HG03039 (cell line): Measurements from ENCODE around the gene FRMD1.

ENCODE experiments used
- ATAC-seq: cut with Tn5 transposase; IDR thresholded peaks from one replicate; pipeline ENCODE4 v1.9.1; 2021; ENCODE audit warnings: mild to moderate bottlenecking, moderate library complexity; ENCODE audit not compliant: unreplicated experiment

FRMD1 gene

DNA sequence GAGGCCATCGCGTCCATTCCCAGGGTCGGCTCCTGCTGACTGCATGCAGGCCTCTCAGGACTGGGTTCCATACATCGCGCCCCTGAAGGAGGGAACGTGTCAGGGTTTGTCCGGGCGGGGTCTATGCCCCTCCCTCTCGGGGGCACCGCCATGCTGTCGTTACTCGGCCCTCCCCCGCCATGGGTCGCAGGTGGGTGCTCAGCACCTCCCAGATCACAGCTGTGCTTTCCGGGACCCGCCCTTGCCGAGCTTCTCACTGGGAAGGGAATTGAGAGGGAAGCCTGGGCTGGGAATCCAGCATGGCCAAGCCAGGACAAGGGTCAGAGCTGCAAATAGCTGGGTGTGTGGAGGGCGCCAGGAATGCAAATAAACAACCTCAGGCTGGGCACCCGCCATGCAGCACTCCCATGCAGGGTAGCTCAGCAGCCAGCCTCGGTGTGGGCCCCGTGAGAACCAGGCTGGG lies at the start of gene FRMD1:
Gene FRMD1 (minus strand): TSS at position 270 of the 463 bp plus-strand sequence. CDS start 118 bp downstream, at position 152.
- ATAC-seq: no peak

DNA sequence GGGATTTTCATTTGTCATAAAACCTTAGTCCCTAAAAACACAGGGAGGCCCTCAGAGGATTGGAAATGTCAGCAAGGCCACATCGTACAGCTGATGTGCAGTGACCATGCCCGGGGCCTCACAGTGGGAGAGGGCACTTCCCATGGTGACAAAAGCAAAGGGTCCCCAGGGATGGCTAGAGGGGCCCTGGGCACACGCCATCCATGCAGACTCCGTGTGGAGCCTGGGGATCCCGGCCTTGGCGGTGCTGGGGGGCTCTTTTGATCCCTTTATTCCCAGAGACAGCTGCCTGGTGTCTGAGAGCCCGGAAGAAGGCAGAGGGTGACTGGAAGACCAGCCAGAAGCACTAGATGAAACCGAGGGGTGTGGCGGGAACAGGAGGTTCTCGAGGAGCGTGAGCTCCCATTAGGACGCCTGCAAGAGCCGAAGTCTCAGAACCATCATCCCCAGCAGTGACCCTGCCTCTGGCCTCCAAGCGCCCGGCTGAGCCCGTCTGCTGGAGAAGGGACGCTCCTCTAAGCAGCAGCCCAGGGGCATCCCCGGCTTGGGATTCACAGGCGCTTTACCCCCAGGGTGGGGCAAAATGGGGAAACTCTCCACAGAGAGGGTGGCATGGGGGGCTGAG lies 49.1 kb upstream of the FRMD1 start:
- ATAC-seq: no peak

DNA sequence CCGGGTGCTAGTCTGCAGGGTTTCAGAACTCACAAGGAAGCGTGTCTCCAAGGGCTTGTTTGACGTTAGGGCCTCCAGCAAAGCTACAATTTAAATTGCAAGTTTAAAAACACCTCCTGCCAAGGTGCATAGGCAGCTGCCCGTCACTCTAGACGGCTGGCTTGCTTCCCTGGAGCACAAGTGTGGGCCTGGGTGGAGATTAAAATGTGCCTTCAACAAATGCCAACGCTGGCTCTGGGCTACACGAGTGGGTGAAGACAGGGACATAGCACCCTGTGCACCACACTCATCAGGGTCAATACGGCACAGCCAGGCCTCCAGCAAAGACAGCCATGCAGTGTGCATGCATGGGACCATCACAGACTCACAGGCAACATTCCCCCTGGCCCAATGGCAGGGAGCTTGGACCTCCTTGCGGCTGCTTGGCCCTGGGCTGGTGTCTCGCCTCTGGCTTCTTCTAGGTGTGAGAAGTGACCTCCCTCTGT lies 48.4 kb upstream of the FRMD1 start:
- no peak for ATAC-seq

DNA sequence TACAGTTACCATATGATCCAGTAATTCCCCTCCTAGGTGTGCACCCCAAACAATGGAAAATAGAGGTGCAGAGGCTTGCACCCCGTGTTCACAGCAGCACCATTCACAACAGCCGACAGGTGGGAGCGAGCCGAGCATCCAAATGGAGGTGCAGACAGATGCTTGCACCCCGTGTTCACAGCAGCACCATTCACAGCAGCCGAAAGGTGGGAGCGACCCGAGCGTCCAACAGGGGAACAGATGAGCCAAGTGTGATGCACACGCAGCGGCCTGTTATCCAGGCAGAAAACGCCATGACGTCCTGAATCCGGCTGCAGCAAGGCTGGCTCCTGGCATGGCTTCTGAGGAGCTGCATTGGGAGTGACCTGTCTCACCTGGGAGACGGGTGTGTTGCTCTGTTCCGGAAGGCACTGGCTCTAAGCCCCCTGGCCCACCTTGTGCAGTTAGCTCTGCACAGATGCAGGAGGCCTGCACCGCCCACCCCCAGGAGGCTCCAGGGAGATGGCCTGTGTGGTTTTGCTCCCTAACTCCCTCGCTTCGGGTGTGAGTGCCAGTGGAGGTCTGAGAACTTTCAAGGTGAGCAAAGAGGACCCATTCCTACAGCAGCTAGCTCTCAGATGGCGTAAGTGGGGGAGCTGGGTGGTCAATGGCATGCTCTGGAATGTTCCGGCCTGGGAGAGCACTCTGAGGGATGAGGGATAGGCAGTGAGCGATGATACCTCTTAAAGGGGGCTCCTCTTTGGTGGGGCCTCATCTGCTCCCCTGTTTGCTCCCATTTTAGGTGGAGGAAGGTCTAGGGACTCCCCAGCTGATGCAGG lies 47.8 kb upstream of the FRMD1 start:
- no peak for ATAC-seq

DNA sequence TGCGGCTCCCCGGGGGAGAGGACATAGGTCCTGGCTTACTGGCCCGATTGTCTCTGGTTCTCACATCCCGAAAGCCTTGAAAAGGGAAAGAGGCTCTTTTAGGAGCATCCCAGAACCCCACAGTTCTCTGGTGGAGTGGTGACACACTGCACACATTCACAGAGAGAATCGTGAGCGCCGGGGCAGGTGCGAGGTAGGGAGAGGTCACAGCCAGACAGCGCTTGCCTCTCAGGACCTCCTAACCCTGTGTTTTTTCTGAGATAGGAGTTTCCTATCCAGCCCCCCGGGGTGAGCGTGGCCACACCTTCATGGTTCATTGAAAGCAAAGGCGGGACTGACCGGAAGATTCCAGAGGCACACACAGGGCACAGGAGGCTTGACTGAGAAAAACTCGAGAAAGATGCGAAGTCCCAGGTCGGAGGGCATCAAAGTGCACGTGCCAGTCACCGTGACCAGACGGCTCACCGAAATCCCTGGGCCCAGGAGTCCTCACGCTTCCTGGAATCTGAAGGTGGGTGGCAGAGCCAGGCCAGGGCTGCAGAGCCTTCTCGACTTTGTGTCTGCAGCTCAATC lies 46.5 kb upstream of the FRMD1 start:
- ATAC-seq: no peak

DNA sequence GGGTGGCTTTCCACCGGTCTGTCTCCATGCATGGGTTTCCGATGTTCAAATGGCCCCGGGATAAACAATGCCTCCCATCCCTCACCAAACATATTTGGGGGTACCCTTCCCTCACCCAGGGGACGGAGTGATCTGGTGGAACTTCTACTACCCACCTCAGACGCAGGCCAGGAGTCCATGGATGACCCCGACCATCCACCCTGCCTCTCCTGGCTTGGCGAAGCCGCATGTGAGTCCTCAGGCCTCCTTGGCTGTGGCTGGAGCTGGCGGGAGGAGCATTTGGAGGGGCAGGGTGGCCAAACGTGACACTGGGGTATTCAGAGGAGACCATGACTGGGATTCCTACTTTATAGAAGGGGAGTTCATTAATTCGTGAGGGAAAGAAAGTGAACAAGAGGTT lies 45.9 kb upstream of the FRMD1 start:
- ATAC-seq: no peak

DNA sequence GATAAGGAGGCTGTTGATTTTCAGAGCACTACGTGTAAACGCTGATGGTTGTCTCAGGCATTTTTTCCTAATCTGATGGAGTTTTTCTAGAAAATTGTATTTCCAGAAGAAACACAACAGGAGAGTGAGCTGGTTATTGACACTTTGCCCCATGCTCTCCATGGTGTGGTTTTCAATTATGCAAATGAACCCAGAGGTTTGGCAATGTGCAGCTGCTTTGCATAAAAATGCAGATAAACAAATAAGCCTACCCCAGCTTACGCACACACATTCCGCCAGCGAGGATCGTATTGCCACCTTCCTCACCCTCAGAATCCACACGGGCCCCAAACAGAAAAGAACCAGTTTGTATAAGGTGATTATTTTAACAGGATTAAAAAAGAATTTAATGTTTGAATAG lies 45.1 kb upstream of the FRMD1 start:
- ATAC-seq: no peak

DNA sequence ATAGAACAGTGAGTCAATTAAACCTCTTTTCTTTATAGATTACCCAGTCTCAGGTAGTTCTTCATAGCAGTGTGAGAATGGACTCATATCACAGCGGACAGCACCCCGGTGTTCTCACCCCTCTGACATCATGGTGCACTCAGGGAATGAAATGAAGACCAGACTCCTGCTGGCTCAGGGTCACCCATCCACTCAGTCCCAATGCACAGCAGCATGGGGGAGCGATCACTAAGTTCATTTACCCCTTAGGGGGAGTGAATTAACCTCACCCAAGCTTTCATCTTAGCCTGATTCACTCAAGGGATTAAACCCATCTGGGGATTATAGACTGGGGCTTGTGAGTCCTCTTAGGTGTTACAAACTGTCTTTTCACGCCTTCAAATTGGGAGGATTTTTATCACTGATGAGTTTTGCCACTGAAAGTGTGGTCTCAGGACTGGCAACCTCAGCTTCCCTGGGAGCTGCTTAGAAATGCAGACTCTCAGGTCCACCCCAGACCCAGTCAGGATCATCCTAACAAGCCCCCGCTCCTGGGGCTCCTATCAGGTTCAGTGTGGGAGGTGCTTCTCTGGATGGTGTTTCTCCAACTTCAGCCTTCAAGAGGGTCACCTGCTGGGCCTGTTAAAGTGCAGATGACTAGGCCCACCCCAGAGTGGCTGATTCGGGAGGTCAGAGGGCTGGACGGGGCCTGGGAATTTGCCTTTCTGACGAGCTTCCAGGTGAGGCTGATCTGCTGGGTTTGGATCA lies 44.3 kb upstream of the FRMD1 start:
- no peak for ATAC-seq

DNA sequence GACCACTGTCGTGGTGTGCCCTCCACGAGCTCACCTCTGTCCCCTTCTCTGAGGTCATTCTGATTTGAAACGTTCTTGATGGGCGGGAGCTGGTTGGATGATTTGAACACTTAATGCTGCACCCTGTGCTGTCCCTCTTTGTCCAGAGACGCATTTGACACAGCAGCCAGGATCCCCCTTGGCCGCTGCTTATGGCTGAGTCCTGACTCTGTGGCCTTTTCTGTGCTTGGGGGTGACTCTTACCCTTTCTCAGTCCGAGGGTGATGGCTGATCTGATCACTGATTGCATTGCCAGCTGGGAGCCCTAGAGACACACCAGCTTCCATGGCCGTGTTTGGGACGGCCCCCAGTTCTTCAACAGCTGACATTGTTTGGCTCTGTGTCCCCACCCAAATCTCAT lies 43.5 kb upstream of the FRMD1 start:
- no peak for ATAC-seq

DNA sequence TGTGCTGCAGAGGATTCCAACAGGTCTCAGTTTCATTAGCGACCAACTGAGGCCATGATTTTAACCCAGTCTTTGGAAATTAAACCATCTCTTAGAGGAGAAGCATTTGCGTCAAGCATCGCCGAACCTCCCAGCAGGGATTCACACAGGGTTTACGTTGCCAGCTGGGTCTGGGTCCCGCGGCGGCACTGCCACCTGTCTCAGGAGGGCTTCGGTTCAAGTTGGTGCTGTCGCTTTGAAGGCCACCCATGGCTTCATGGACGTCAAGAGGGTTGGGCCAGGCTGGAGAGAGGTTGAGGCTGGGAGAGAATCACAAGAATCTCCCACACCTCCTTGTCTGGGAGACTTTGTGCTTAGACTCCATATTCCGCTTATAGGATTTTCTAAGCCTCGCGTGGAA lies 43.0 kb upstream of the FRMD1 start:
- no peak for ATAC-seq

DNA sequence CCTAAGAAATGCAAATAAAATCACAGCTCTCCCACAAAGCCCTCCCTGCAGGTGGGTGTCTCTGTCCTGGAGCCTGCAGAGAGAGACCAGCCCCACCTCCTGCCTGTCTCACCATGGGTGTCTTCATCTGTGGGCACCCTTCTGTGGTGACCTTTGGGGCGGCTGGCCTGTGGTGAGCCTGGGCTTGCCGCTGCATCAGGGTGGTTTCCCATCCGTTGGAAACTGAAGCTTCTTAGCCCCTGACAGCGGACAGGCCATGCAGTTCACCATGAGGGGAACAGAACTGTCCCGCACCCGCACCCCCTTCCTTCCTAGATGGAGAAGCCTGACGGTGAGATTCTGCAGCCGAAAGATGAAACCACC lies 42.3 kb upstream of the FRMD1 start:
- ATAC-seq: no peak

DNA sequence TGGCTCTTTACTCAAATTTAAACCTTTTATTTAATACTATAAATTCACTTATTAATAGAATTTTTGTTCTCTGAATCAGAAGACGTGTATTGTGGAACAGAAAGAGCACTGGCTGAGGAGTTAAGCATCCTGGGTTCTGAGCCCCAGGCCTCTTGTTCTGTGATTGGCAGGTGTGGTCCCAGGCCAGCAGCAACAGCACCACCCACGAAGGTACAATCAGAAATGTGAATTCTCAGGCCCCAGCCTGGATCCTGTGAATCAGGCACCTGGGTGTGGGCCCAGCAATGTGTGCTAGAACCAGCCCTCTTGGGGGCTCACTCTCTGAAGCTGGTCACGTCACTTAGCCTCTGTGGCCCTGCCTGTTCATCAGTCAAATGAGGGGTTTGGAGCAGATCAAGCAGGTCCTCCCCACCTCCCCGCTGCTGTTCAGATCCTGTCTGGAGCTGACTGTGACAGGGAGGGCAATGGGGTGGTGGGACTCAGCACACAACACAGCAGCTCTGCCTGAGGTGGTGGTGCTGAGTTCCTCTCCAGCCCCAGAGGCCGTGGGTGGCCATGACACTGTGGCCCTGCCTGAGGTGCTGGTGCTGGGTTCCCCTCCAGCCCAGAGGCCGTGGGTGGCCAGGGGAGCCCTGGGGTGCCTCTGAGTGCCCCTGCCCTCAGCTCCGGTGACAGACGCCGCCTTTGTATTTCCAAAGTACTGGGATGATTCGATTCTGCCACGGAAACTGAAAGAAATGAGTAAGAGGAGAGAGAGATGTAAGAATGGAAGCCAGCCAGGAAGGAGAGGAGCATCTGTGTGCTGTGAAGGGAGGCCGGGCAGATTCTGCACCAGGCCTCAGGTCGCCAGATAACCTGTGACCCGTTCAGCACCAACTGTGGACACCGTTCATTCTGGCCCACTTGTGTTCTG lies 41.6 kb upstream of the FRMD1 start:
- no peak for ATAC-seq

DNA sequence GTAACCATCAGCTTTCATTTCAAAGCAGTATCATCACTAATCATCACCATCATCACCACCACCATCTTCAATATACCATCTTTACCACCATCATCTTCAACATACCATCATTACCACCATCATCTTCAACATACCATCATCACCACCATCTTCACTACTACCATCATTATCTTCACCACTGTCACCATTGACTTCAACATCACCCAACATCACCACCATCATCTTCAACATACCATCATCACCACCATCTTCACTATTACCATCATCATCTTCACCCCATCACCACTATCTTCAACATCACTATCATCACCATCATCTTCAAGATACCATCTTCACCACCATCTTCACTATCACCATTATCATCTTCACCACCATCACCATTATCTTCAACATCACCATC lies 40.5 kb upstream of the FRMD1 start:
- ATAC-seq: no peak

DNA sequence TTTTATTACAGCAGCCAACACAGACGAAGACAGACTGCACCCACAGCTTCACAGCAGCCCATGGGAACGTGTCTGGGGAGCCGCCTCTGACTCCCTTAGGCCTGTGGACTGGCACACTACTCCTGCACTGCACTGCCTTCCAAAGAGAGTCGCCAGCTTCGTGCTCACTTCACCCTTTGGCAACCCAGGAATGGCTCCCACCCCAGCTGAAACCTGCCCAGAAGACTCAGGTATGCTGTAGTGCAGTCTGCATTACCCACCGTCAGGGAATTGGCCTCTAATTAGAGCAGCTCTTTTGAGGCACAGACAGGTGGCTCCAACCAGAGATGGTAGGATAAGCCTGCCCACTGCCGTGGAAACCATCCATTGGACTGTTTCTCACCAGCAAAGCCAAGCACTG lies 39.9 kb upstream of the FRMD1 start:
- no peak for ATAC-seq

DNA sequence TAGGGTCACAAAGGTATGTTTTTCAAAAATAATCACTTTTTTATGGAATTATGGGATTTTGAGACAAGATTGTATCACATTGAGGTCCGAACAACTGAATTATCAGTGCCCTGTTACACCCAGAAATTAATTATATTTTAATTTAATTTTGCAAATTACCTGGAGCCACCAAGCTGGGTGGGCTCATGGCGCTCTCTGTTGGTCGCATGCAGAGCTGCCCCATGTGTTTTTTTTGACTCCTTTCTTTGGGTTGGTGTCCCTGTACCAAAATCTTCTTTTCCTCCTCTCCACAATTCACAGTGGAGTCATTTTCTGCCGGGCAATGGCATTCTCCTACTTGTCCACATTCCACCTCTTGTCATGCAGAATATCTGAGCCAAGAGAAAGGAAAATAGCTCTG lies 38.9 kb upstream of the FRMD1 start:
- ATAC-seq: no peak

DNA sequence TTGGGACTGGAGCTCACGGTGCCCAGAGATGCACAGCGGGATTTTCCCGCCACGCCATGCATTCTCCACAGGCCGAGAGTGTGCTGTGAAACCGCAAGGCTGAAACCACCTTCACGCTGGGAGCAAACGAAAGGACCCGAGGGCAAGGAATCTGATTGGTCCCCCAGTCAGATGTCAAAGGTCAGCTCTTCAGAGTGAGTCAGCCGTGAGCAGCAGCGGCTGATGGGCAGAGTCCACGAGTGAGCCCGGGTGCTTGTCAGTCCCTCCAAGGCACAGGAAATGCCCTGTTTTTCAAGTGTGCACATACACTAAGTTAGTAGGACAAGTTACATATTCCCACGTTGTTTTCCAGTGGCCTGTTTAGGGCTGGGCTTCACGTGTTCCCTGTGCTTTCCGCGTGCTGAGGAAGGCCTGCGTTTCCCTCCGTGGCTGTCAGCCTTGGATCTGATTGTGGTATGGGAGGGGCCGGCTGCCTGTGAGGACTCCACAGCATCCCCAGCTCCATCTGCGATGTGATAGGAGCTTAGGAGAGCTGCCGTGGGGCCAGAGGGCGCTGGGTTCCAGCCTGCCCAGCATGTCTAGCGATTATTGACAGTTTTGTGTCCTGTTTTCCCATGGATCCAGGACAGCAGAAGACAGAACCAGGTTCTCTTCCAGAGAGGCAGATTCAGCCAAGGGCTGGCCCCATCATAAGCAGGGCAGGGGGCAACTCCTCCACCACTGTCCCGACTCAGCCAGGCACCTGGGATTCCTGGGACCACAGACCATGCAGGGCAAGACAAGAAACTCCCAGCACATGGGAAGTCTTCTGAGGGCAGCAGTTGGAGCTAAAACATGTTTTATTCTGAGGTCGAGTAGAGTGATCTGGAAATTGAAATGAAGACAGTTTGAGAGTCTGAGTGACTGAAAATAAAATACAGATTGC lies 38.2 kb upstream of the FRMD1 start:
- ATAC-seq: no peak

DNA sequence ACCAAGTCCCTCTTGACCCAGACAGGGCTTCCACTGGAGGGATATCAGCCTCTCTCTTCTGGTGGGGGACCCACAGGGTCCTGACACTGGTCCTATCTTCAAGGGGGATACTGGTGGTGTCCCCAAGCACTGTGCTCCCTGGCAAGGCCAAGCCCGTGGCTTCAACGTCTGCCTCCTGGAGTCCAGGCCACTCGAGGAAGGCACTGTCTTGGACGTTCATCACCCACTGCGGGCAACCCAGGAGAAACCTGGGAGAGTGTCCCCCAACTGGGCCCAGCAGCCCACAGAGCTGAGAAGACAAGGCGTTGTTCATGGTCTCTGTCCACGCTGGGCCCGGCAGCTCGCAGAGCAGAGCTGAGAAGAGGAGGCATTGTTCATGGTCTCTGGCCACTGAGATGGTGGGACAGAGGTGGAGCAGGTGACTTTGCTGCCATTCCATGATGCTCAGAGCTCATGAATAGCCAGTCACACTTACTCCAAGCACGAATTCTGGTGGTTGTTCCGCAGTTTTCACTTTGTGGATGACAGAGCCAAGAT lies 37.5 kb upstream of the FRMD1 start:
- ATAC-seq: no peak

DNA sequence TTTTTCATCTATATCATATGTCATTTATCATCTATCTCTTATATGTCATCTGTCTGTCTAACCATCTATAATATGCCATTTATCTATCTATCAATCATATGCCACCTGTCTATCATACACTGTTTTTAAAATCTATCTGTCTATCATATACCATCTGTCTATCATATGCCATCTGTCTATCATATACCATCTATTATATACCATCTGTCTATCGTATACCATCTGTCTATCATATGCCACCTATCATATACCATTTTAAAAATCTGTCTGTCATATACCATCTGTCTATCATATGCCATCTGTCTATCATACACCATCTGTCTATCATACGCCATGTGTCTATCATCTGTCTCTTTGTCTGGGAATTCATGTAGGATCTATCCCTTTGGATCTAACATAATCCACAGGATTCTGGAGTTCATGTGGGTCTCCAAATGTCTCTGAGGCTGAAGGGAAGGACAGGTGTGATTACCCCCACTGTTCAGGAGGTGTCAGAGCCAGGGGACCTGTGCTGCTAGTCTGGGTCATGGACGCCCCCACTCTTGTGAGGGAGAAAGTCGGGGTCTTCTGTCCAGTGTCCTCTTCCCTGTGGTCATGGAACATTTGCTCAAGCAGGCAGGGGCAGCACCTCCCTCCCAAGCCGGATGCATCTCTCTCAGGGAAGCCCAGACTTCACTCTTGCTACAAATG lies 36.9 kb upstream of the FRMD1 start:
- no peak for ATAC-seq
